Measurements from ENCODE around the gene SLC16A14. TPM values are rescaled to one million over a fixed set of nuclear protein-coding genes. Genes with fewer than 3 reads are reported as not detected.

Gene SLC16A14
- total RNA-seq, 1 donor from 2014 or later = 2.8 TPM

- TF ChIP-seq, protein P1, sequence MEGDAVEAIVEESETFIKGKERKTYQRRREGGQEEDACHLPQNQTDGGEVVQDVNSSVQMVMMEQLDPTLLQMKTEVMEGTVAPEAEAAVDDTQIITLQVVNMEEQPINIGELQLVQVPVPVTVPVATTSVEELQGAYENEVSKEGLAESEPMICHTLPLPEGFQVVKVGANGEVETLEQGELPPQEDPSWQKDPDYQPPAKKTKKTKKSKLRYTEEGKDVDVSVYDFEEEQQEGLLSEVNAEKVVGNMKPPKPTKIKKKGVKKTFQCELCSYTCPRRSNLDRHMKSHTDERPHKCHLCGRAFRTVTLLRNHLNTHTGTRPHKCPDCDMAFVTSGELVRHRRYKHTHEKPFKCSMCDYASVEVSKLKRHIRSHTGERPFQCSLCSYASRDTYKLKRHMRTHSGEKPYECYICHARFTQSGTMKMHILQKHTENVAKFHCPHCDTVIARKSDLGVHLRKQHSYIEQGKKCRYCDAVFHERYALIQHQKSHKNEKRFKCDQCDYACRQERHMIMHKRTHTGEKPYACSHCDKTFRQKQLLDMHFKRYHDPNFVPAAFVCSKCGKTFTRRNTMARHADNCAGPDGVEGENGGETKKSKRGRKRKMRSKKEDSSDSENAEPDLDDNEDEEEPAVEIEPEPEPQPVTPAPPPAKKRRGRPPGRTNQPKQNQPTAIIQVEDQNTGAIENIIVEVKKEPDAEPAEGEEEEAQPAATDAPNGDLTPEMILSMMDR (IDR thresholded peaks at IDR 0.05; ENCODE audit: insufficient read depth, low read length, poor library complexity, severe bottlenecking) = no peak
- no peaks in the 10 kb centered on the region for H3K27me3 ChIP-seq (ENCODE audit: control insufficient read depth, insufficient read depth, low read length)
Measured at GRCh38 chr2:230050136-230050535, 18.6 kb downstream of the SLC16A14 start.

GRCh38 chr2:230048010-230048671 is 20.6 kb downstream of the SLC16A14 start:
- H3K36me3 ChIP-seq (ENCODE audit: control insufficient read depth, insufficient read depth, low read length) = no peaks in the 10 kb centered on the region
- no peak overlapping the region for H3K4me3 ChIP-seq (ENCODE audit: low read depth, low read length)
- no peaks in the 10 kb centered on the region for H3K27me3 ChIP-seq (ENCODE audit: control insufficient read depth, insufficient read depth, low read length)
- TF ChIP-seq, protein P1 (IDR thresholded peaks at IDR 0.05; ENCODE audit: insufficient read depth, low read length, poor library complexity, severe bottlenecking) = no peak
- DNase-seq (ENCODE audit: low read depth) = no peak

More at GRCh38 chr2:230050136-230050535, 18.6 kb downstream of the SLC16A14 start:
- no peak for DNase-seq (ENCODE audit: low read depth)
- no peaks in the 10 kb centered on the region for H3K36me3 ChIP-seq (ENCODE audit: control insufficient read depth, insufficient read depth, low read length)
- H3K4me3 ChIP-seq (ENCODE audit: low read depth, low read length) = no peak overlapping the region

DNA sequence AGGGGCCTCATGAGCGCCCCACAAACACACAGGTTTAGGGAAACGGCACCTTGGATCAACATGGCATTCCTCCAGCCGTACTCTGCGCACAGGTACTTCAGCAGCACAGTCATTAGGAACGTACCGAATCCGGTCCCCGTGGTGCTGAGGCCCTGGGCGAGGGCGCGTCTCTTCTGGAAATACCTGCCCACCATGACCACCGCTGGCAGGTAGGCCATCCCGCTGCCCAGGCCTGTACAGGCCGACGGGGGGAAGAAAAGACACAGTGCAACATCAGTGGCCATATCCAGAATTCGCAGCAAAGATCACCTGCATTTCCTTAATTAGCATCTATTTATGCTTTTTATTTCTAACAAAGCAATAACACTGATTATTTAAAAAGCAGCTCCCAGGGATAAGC is 22.2 kb downstream of the SLC16A14 start:
- TF ChIP-seq, protein P1 (IDR thresholded peaks at IDR 0.05; ENCODE audit: insufficient read depth, low read length, poor library complexity, severe bottlenecking) = no peak
- H3K27me3 ChIP-seq (ENCODE audit: control insufficient read depth, insufficient read depth, low read length) = no peaks in the 10 kb centered on the region
- no peaks in the 10 kb centered on the region for H3K36me3 ChIP-seq (ENCODE audit: control insufficient read depth, insufficient read depth, low read length)
- DNase-seq (ENCODE audit: low read depth) = no peak
- H3K4me3 ChIP-seq (ENCODE audit: low read depth, low read length) = no peak overlapping the region

- no peak for DNase-seq (ENCODE audit: low read depth)
- TF ChIP-seq, protein P1 (IDR thresholded peaks at IDR 0.05; ENCODE audit: insufficient read depth, low read length, poor library complexity, severe bottlenecking) = no peak
- Histone ChIP-seq H3K27me3 (ENCODE audit: control insufficient read depth, insufficient read depth, low read length) (no peaks in the 10 kb centered on the region), H3K4me3 (ENCODE audit: low read depth, low read length) (no peak overlapping the region), H3K36me3 (ENCODE audit: control insufficient read depth, insufficient read depth, low read length) (no peaks in the 10 kb centered on the region)
Measured at GRCh38 chr2:230043461-230043860, 25.3 kb downstream of the SLC16A14 start.

GRCh38 chr2:230043025-230043424 is 25.7 kb downstream of the SLC16A14 start:
- no peak for DNase-seq (ENCODE audit: low read depth)
- no peaks in the 10 kb centered on the region for H3K27me3 ChIP-seq (ENCODE audit: control insufficient read depth, insufficient read depth, low read length)
- no peaks in the 10 kb centered on the region for H3K36me3 ChIP-seq (ENCODE audit: control insufficient read depth, insufficient read depth, low read length)
- H3K4me3 ChIP-seq (ENCODE audit: low read depth, low read length) = no peak overlapping the region
- TF ChIP-seq, protein P1 (IDR thresholded peaks at IDR 0.05; ENCODE audit: insufficient read depth, low read length, poor library complexity, severe bottlenecking) = no peak

GRCh38 chr2:230042195-230042594 is 26.5 kb downstream of the SLC16A14 start:
- H3K4me3 ChIP-seq (ENCODE audit: low read depth, low read length) = no peak overlapping the region
- H3K27me3 ChIP-seq (ENCODE audit: control insufficient read depth, insufficient read depth, low read length) = no peaks in the 10 kb centered on the region
- H3K36me3 ChIP-seq (ENCODE audit: control insufficient read depth, insufficient read depth, low read length) = no peaks in the 10 kb centered on the region
- TF ChIP-seq, protein P1 (IDR thresholded peaks at IDR 0.05; ENCODE audit: insufficient read depth, low read length, poor library complexity, severe bottlenecking) = no peak
- no peak for DNase-seq (ENCODE audit: low read depth)
